Measurements from ENCODE around the gene PANK1.

Gene PANK1

GRCh38 chr10:89615824-89616223 is 29.2 kb downstream of the PANK1 start:
- DNase-seq (ENCODE audit: low read depth in 2 of 2) = no peak

DNA sequence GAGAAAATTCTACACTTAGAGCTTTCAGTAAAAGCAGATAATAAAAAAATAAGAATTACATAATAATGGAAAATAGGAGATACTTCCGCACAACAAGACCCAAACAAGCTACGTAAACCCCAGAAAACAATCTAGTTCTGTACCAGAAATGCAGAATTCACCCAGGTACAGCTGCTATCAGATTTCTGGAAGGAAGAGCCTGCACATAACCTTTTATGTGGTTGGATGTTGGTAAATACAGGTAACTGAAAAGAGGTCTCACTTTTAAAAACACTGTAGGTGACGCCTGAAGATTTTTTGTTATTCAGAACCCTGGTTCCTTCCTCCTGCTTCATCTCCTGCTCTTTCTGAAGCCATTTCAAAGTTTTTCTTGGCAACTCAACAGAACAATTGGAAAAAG is 29.9 kb downstream of the PANK1 start:
- no peak for DNase-seq (ENCODE audit: low read depth in 2 of 2)

GRCh38 chr10:89613582-89613981 is 31.5 kb downstream of the PANK1 start:
- no peak for DNase-seq (ENCODE audit: low read depth in 2 of 2)

- DNase-seq (ENCODE audit: low read depth in 2 of 2) = no peak
These were observed 33.8 kb downstream of the PANK1 start for GRCh38 chr10:89611282-89611681.

- DNase-seq (ENCODE audit: low read depth in 2 of 2) = no peak
These were observed 35.2 kb downstream of the PANK1 start for GRCh38 chr10:89609833-89610346.

DNA sequence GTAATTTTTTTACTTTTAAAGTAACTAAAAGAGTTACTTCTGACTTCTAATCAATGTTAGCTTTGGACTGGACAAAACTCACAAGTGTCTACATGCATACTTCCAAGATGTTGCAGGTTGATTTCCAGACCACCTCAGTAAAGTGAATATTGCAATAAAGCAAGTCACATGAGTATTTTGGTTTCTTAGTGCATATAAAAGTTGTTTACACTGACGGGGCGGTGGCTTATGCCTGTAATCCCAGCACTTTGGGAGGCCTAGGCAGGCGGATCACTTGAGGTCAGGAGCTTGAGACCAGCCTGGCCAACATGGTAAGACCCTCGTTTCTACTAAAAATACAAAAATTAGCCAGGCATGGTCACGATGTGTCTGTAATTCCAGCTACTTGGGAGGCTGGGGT is 40.8 kb downstream of the PANK1 start:
- DNase-seq (ENCODE audit: low read depth in 2 of 2) = no peak

DNA sequence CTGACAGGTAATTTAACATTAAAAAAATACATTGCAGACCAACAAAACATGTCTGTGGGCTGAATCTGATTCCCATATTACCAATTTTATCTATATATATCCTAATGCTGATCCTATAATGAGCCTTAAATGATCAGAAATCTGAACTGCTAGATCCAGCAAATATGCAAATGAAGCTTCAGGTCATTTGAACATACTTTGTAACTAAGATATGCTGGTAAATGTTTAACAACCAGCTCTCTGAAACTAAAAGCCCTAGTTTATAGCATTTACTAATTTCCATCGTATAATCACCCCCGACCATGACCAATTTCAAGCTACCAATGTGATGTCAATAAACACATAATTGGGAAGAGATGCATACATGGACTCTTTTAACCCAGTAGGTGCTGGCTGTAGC is 42.1 kb downstream of the PANK1 start:
- no peak for DNase-seq (ENCODE audit: low read depth in 2 of 2)

GRCh38 chr10:89601728-89602361 is 43.2 kb downstream of the PANK1 start:
- no peak for DNase-seq (ENCODE audit: low read depth in 2 of 2)

- no peak for DNase-seq (ENCODE audit: low read depth in 2 of 2)
These were observed 45.0 kb downstream of the PANK1 start for GRCh38 chr10:89600041-89600440.

DNA sequence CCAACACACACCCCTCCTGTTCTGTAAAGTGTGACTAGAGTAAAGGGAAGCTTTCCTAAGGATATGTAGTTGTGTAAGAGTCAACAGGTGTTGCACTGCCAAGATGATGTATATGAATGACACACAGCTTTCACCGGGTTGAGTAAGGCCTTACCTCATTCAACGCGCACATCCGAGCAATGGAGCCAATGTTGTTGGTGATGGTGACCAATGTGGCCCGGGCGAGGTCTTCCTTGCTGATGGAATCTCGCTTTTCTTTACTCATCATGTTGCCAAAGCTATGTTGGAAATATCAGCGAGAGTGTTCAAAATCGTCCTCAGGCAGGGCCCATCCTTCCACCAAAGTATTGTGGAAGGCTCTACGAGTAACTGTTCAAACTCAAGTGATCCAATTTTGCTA is 52.0 kb downstream of the PANK1 start:
- DNase-seq (ENCODE audit: low read depth in 2 of 2) = no peak

DNA sequence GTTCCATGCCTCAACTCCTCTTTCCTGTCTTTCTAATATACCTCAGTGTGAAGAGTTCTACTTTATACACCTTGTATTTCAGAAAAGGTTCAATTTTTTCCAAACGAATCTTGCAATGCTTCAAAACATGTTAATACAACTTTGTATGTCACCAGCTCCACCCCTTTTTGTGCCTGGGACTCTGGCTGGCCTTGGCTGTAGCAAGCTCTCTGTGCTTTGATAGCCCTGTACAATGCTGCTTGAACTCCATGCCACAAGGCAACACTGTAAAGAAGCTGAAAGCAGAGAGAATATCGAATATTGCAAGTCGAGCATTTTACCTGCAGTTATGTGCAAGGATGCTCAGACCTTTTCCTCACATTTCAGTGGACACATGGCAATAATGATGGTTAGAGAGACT is 52.5 kb downstream of the PANK1 start:
- no peak for DNase-seq (ENCODE audit: low read depth in 2 of 2)

DNA sequence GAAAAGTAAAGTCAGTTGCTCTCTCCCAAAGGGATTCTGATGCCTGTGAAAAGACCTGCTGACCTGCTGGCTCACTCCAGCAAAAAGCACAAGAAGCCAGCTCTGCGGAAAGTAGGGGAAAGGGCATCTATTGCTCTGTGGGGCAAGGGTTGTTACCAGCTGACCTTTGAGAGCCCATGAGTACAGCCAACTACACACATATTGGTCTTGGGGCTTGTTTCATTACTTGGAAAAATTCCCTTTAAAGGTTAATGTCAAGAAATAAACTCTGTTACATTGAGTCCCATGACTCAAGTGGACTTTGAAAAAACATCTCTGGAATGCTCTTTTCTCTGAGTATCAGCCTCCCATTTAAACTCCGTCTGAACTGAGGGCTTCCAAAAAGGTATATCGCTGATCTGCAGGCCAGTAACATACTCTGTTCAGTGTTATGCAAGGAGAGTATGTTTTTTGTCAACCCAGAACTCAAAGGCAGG is 53.2 kb downstream of the PANK1 start:
- DNase-seq (ENCODE audit: low read depth in 2 of 2) = no peak

DNA sequence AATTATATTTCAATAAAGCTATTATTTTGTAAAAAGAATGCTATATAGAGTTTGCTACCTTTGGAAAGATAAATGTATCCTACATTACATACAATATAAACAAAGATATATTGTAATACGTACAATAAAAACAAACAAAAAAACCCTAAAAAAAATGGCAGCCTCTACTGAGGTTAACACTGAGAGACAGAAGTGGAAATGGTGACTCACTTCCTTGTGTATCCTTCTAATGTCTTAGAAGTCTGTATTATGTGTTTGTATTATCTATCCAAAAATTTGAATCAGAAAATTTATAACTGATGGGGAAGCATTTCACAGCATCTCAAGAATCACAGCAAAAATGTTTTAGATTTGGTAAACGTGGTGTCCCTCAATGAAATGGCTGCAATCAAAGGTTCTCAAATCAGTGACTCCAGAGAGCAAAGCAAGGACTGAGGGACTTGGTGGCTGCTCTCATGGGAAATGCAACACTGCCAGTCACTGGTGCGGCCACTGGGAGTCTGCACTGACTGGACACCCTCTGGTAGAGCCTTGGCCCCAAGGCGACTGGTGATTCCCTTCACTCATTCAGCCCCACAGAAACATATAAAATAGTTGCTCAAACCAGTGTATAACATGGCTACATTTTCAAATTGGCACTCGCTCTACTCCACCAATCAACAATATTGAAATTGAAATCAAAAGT is 53.8 kb downstream of the PANK1 start:
- DNase-seq (ENCODE audit: low read depth in 2 of 2) = no peak

GRCh38 chr10:89590326-89590725 is 54.7 kb downstream of the PANK1 start:
- DNase-seq (ENCODE audit: low read depth in 2 of 2) = no peak

- DNase-seq (ENCODE audit: low read depth in 2 of 2) = no peak
These were observed 55.8 kb downstream of the PANK1 start for GRCh38 chr10:89589101-89589720.

DNA sequence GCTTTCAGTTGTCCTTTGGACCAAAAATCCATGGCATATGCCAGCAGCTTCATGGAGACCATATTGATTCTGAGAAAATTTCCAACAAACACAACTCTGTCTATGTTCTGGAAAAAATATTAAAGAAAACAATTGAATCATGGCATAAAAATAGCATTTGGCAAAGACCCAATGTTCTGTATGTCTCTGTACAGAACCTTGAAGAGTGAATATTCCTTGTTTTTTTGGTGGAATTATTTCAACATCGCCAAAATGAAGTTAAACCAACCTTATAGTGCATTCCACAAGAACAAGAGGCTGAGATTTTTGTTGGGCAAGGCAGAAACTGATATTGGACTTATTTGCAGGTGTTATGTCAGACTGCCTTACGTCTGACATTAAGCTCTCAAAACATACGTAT is 56.4 kb downstream of the PANK1 start:
- DNase-seq (ENCODE audit: low read depth in 2 of 2) = no peak

GRCh38 chr10:89582022-89582421 is 63.0 kb downstream of the PANK1 start:
- DNase-seq (ENCODE audit: low read depth in 2 of 2) = no peak

DNA sequence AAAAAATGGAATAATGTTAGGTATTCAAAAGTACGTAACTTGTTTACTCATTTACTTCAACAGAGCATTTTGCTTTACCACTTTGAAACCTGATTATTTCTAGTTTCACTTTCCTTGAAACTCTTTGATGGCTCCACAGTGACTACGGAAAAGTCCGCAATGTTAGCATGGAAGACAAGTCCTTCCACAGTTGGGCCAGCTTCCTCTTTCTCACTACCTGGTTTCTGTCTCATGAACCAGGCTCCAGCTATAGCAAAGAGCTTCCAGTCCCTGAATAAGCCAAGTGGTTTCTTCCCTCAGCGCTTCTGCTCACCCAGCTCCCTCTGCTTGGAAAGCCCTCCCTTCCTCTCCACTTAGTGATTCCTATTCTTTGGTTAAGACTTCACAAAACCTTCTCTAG is 64.8 kb downstream of the PANK1 start:
- DNase-seq (ENCODE audit: low read depth in 2 of 2) = no peak

- DNase-seq (ENCODE audit: low read depth in 2 of 2) = no peak
These were observed 68.3 kb downstream of the PANK1 start for GRCh38 chr10:89576696-89577095.

DNA sequence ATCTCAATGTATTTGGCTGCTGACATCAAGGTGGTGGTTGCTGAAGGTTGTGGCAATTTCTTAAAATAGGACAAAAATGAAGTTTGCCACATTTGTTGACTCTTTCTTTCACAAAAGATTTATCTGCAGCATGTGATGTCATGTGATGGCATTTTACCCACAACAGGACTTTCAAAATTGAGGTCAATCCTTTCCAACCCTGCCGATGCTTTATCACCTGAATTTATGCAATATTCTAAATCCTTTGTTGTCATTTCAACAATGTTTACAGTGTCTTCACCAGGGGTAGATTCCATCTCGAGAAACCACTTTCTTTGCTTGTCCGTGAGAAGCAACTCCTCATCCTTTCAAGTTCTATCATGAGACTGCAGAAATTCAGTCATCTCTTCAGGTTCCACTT is 69.0 kb downstream of the PANK1 start:
- no peak for DNase-seq (ENCODE audit: low read depth in 2 of 2)

- no peak for DNase-seq (ENCODE audit: low read depth in 2 of 2)
These were observed 70.0 kb downstream of the PANK1 start for GRCh38 chr10:89575031-89575430.

- DNase-seq (ENCODE audit: low read depth in 2 of 2) = no peak
These were observed 70.7 kb downstream of the PANK1 start for GRCh38 chr10:89574368-89574767.
